Muscle of leg (tissue), 11 donors: ENCODE measurements around the gene ECM1. TPM values are rescaled to one million over a fixed set of nuclear protein-coding genes. Genes with fewer than 3 reads are reported as not detected.

Experiments
- DNase-seq: peaks from one replicate; pipeline ENCODE4 v3.0.0; 2013
- H3K27ac ChIP-seq: one replicate; pipeline ENCODE4 v1.5.1; 2013; ENCODE audit warnings: mild to moderate bottlenecking, low read length, control low read depth
- H3K27me3 ChIP-seq: one replicate; pipeline ENCODE4 v1.6.1; 2013; ENCODE audit warnings: low read length; ENCODE audit not compliant: control insufficient read depth, insufficient read depth
- H3K36me3 ChIP-seq: one replicate; pipeline ENCODE4 v1.6.1; 2013; ENCODE audit warnings: low read length; ENCODE audit not compliant: control insufficient read depth, insufficient read depth
- H3K4me1 ChIP-seq: one replicate; pipeline ENCODE4 v1.6.1; 2013; ENCODE audit warnings: low read length; ENCODE audit not compliant: control insufficient read depth, insufficient read depth
- H3K4me3 ChIP-seq: one replicate; pipeline ENCODE4 v1.5.1; 2013; ENCODE audit warnings: low read length, control low read depth
- H3K9me3 ChIP-seq: replicated peaks from 2 replicates; pipeline ENCODE4 v1.6.1; 2013; ENCODE audit warnings: low read depth, low read length; ENCODE audit not compliant: control insufficient read depth
- WGBS: methylation state at CpG from one replicate; pipeline ENCODE4 v1.1.5; 2013; ENCODE audit warnings: missing lambda C conversion rate; ENCODE audit not compliant: insufficient coverage; 5-methylcytosine and 5-hydroxymethylcytosine counted together
- polyA plus RNA-seq, 8 donors: library from polyadenylated mRNA; unstranded; fragments of 120-200 nt; gene quantifications; one replicate each; pipeline versions ENCODE4 v1.2.1 to v1.2.3, GENCODE V29; 2013; ENCODE audit warnings: inconsistent platforms in 1 of 8, low replicate concordance in 1 of 8; ENCODE audit not compliant: insufficient read length in 8 of 8, insufficient read depth in 1 of 8
- total RNA-seq: library from RNA; stranded (reverse); fragments of 120-200 nt; gene quantifications from one replicate; pipeline ENCODE4 v1.2.4, GENCODE V29; 2013

Gene ECM1
- total and polyA plus RNA-seq, 9 donors = 2.2 to 12.9 (median 3.8) TPM

DNA sequence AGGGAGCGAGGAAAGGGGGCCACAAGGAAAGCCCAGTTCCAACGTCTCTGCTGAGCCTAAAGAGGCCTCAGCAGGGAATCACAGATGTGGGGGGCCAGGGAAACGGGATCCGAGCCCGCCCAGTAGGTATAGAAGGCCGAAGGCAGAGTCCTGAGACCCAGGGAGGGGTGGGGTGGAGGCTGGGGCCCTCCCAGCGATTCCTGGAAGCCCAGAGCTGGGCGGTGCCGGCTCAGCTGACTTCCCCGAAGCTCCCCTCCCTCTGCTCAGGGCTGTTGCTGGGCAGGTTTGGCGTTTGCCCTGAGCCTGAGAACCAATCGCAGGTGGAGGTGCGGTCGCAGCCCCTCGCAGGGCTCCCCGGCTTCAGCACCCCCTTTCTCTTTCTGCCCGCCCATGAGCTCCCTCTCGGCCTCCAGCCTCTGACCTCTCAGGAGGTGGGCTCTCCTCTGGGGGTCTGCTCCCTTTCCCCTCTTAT lies 54.1 kb downstream of the ECM1 start:
- 0% methylated on average over 11 of the region's 18 CpGs for WGBS
- no peaks in the 10 kb centered on the region for H3K27me3 ChIP-seq
- DNase-seq = peak; percentile 98
- peak overlapping the region; percentile 61 for H3K4me3 ChIP-seq
- peaks cover 79% of the 10 kb centered on the region for H3K4me1 ChIP-seq
- H3K9me3 ChIP-seq = no peaks in the 10 kb centered on the region
- peak overlapping the region; percentile 100 for H3K27ac ChIP-seq
- peaks cover 22% of the 10 kb centered on the region for H3K36me3 ChIP-seq

DNA sequence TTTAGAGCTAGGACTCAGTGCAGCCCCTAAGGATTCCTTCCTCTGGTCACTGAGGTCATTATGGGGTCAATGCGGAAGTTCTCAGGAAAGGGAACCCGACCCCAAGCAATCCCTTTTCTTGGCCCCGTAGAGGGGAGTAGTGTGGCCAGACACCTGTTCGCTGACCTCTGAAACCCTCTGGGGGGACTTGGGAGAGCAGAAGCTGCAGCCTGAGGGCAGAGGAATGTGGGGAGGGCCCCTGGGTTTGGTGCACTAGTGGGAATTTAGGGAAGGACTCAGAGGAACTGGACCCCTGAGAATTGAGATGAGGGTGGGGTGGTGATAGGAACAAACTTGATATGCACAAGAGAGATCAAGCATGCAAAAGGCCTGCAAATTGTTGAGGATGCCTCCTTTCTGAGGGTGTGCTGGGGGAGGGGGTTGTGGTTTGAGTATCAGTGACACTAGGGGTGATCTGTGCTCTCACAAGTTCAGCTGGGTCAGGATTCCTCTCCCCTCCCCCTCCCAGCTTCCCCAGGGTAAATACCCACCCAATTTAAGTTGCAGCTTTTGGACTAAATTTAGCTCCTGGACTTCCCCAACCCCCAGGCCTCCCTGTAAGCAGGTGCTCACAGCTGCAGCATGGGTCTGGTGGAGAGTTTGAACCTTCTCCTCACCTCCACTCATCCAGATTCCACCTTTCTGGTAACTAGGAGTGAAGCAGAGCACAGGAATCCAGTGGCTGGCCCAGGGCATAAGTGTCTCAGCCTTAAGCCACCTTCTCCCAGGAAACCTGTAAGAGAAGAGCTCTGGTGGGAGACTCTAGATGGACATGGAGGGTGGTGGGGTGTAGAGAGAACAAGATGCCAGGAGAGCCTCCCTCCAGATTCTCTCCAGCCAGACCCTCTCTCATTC lies 54.8 kb downstream of the ECM1 start:
- H3K9me3 ChIP-seq = no peaks in the 10 kb centered on the region
- H3K27ac ChIP-seq = peak overlapping the region; percentile 100
- WGBS = no CpG with 5 or more reads among the region's 4 CpGs
- DNase-seq = peak; percentile 75
- peaks cover 86% of the 10 kb centered on the region for H3K4me1 ChIP-seq
- H3K36me3 ChIP-seq = peaks cover 18% of the 10 kb centered on the region
- H3K4me3 ChIP-seq = peak overlapping the region; percentile 61
- H3K27me3 ChIP-seq = no peaks in the 10 kb centered on the region

Other genes starting within 250 kb of the ECM1 start
- 83.0 TPM for gene APH1A, start 239.1 kb upstream of the ECM1 start, total RNA-seq
- gene APH1A, start 239.1 kb upstream of the ECM1 start, polyA plus RNA-seq = 100 to 1,000 TPM; 110 to 140 (median 121) TPM
- 64.1 TPM for gene C1orf54, start 235.3 kb upstream of the ECM1 start, total RNA-seq
- gene C1orf54, start 235.3 kb upstream of the ECM1 start, polyA plus RNA-seq = 10 to 100 TPM; 23.6 to 53.8 (median 39.3) TPM
- 2.2 TPM for gene CIART, start 225.6 kb upstream of the ECM1 start, total RNA-seq
- gene CIART, start 225.6 kb upstream of the ECM1 start, polyA plus RNA-seq = 1 to 10 TPM; 1.8 to 4.6 (median 2.9) TPM
- gene MRPS21, start 214.2 kb upstream of the ECM1 start, total RNA-seq = 82.0 TPM
- 10 to 100 TPM; 48.1 to 59.4 (median 54.0) TPM for gene MRPS21, start 214.2 kb upstream of the ECM1 start, polyA plus RNA-seq
- 52.3 TPM for gene PRPF3, start 186.6 kb upstream of the ECM1 start, total RNA-seq
- 10 to 100 TPM; 28.8 to 56.4 (median 39.6) TPM for gene PRPF3, start 186.6 kb upstream of the ECM1 start, polyA plus RNA-seq
- 10.2 TPM for gene RPRD2, start 144.0 kb upstream of the ECM1 start, total RNA-seq
- 10 to 100 TPM; 19.2 to 27.3 (median 24.1) TPM for gene RPRD2, start 144.0 kb upstream of the ECM1 start, polyA plus RNA-seq
- gene TARS2, start 20.7 kb upstream of the ECM1 start, total RNA-seq = 15.3 TPM
- 10 to 100 TPM; 15.2 to 28.0 (median 17.7) TPM for gene TARS2, start 20.7 kb upstream of the ECM1 start, polyA plus RNA-seq
- 0.84 TPM for gene FALEC, start 7.6 kb downstream of the ECM1 start, total RNA-seq
- 1 to 10 TPM in 2 of 8 donors, under 1 TPM in 5, not detected in 1; 0.32 to 1.6 (median 0.64) TPM for gene FALEC, start 7.6 kb downstream of the ECM1 start, polyA plus RNA-seq
- 20.2 TPM for gene ADAMTSL4, start 41.3 kb downstream of the ECM1 start, total RNA-seq
- gene ADAMTSL4, start 41.3 kb downstream of the ECM1 start, polyA plus RNA-seq = 10 to 100 TPM; 39.6 to 56.0 (median 44.6) TPM
- 113 TPM for gene MCL1, start 71.5 kb downstream of the ECM1 start, total RNA-seq
- 100 to 1,000 TPM; 121 to 182 (median 136) TPM for gene MCL1, start 71.5 kb downstream of the ECM1 start, polyA plus RNA-seq
- 76.3 TPM for gene ENSA, start 121.5 kb downstream of the ECM1 start, total RNA-seq
- 100 to 1,000 TPM in 7 of 8 donors, 10 to 100 TPM in 1; 99.4 to 143 (median 118) TPM for gene ENSA, start 121.5 kb downstream of the ECM1 start, polyA plus RNA-seq
- 9.3 TPM for gene GOLPH3L, start 189.0 kb downstream of the ECM1 start, total RNA-seq
- gene GOLPH3L, start 189.0 kb downstream of the ECM1 start, polyA plus RNA-seq = 10 to 100 TPM; 15.5 to 23.6 (median 17.4) TPM
- gene HORMAD1, start 212.8 kb downstream of the ECM1 start, total RNA-seq = 0.18 TPM
- not detected for gene HORMAD1, start 212.8 kb downstream of the ECM1 start, polyA plus RNA-seq